ENCODE data around the gene MFAP3. TPM values are rescaled to one million over a fixed set of nuclear protein-coding genes. Genes with fewer than 3 reads are reported as not detected.
"Not testable (repeated sequence)": the region's sequence is repeated elsewhere in the genome, so short reads cannot be mapped to it uniquely, and the experiment has no call there.

Gene MFAP3
- total RNA-seq, 2 experiments from 2014 or later, result 27.7 to 29.9 TPM

GRCh38 chr5:154010660-154011059 lies 28.1 kb upstream of the MFAP3 start:
- ChIA-PET POLR2A (no interaction called here), CTCF (ENCODE audit: unreplicated experiment) (no interaction called here)
- H3K27ac ChIP-seq (ENCODE audit: low read depth, low read length, poor library complexity, severe bottlenecking), result no peak overlapping the region
- H3K4me1 ChIP-seq (ENCODE audit: insufficient read depth, low read length, poor library complexity, severe bottlenecking), result no peaks in the 10 kb centered on the region
- no peak for DNase-seq (ENCODE audit: low spot score)
- H3K9me3 ChIP-seq (ENCODE audit: low read length), result no peaks in the 10 kb centered on the region
- no peaks in the 10 kb centered on the region for H4K20me1 ChIP-seq (ENCODE audit: insufficient read depth, low read length)
- H3K9me2 ChIP-seq (ENCODE audit: insufficient read depth, low read length), result no peaks in the 10 kb centered on the region; the same call in 1 of the 2 replicates
- no peak overlapping the region for H3K4me2 ChIP-seq (ENCODE audit: low read length)
- H2AFZ ChIP-seq (ENCODE audit: low read length), result no peak overlapping the region
- BruUV-seq (replicated peaks), result no TSS peak
- intact Hi-C loops (cut with micrococcal nuclease; ENCODE audit: unreplicated experiment), result no loop called here
- peaks cover 3% of the 10 kb centered on the region for H3K36me3 ChIP-seq (ENCODE audit: insufficient read depth, low read length)
- H3K4me3 ChIP-seq (ENCODE audit: low read depth, low read length, poor library complexity, severe bottlenecking), result no peak overlapping the region
- TF ChIP-seq CTCF (conservative IDR thresholded peaks at IDR 0.05; ENCODE audit: low read length) (no peak), EZH2phosphoT487 (IDR thresholded peaks at IDR 0.05; ENCODE audit: borderline replicate concordance, low read depth, low read length) (no peak)
- H3K79me2 ChIP-seq (ENCODE audit: insufficient read depth, low read depth, low read length), result no peaks in the 10 kb centered on the region

- no peak overlapping the region for H3K4me3 ChIP-seq (ENCODE audit: low read depth, low read length, poor library complexity, severe bottlenecking)
- H3K36me3 ChIP-seq (ENCODE audit: insufficient read depth, low read length), result peaks cover 14% of the 10 kb centered on the region
- CTCF ChIA-PET (ENCODE audit: unreplicated experiment), result no interaction called here
- no peaks in the 10 kb centered on the region for H3K79me2 ChIP-seq (ENCODE audit: insufficient read depth, low read depth, low read length)
- H3K27ac ChIP-seq (ENCODE audit: low read depth, low read length, poor library complexity, severe bottlenecking), result no peak overlapping the region
- no peaks in the 10 kb centered on the region for H4K20me1 ChIP-seq (ENCODE audit: insufficient read depth, low read length)
- TF ChIP-seq CTCF (conservative IDR thresholded peaks at IDR 0.05; ENCODE audit: low read length), result no peak
- TF ChIP-seq EZH2phosphoT487 (IDR thresholded peaks at IDR 0.05; ENCODE audit: borderline replicate concordance, low read depth, low read length), result no peak
- POLR2A ChIA-PET, result interaction anchor here (1.1 to 1.5 kb wide), 3 partner anchors 10 to 21 kb away, joined by 3 to 4 read pairs (median 4); no protein-coding TSS in a partner anchor
- no TSS peak for BruUV-seq (replicated peaks)
- intact Hi-C loops (cut with micrococcal nuclease; ENCODE audit: unreplicated experiment), result no loop called here
- no peaks in the 10 kb centered on the region; the same call in 1 of the 2 replicates for H3K9me2 ChIP-seq (ENCODE audit: insufficient read depth, low read length)
- no peak for DNase-seq (ENCODE audit: low spot score)
- H3K9me3 ChIP-seq (ENCODE audit: low read length), result no peaks in the 10 kb centered on the region
- no peak overlapping the region for H3K4me2 ChIP-seq (ENCODE audit: low read length)
- H2AFZ ChIP-seq (ENCODE audit: low read length), result no peak overlapping the region
- peaks cover 4% of the 10 kb centered on the region for H3K4me1 ChIP-seq (ENCODE audit: insufficient read depth, low read length, poor library complexity, severe bottlenecking)
Measured at GRCh38 chr5:154015071-154015693, 23.6 kb upstream of the MFAP3 start.

GRCh38 chr5:154018919-154019318 lies 19.8 kb upstream of the MFAP3 start:
- intact Hi-C loops (cut with micrococcal nuclease; ENCODE audit: unreplicated experiment); CTCF ChIA-PET (ENCODE audit: unreplicated experiment); BruUV-seq (replicated peaks); H3K9me3 ChIP-seq (ENCODE audit: low read length); H3K27ac ChIP-seq (ENCODE audit: low read depth, low read length, poor library complexity, severe bottlenecking); H3K4me1 ChIP-seq (ENCODE audit: insufficient read depth, low read length, poor library complexity, severe bottlenecking); H3K9me2 ChIP-seq (ENCODE audit: insufficient read depth, low read length); H2AFZ ChIP-seq (ENCODE audit: low read length); H4K20me1 ChIP-seq (ENCODE audit: insufficient read depth, low read length); H3K4me2 ChIP-seq (ENCODE audit: low read length); DNase-seq (ENCODE audit: low spot score); POLR2A ChIA-PET; H3K4me3 ChIP-seq (ENCODE audit: low read depth, low read length, poor library complexity, severe bottlenecking); H3K79me2 ChIP-seq (ENCODE audit: insufficient read depth, low read depth, low read length): not testable (repeated sequence)
- H3K36me3 ChIP-seq (ENCODE audit: insufficient read depth, low read length), result peaks cover 13% of the 10 kb centered on the region

All from OCI-LY7 (cell line).